Thoracic aorta (tissue), 2 donors: ENCODE data around the gene FZD2. TPM values are rescaled to one million over a fixed set of nuclear protein-coding genes. Genes with fewer than 3 reads are reported as not detected.
A peak's percentile ranks its signal among the peaks of the same experiment; 100 is the strongest.

Experiments used
- ATAC-seq: fragments of 150-250 bp; one replicate; pipeline ENCODE4 v1.8.0; 2017; ENCODE audit warnings: low read depth; ENCODE audit not compliant: insufficient number of reproducible peaks, low FRiP score
- DNase-seq: peaks from one replicate; pipeline ENCODE4 v3.0.0-alpha.2; 2020; ENCODE audit warnings: low spot score
- H3K27ac ChIP-seq, 2 donors: fragments of 200-600 bp; sonication (generic); 1 replicate in 1 of 2; 2 replicates in 1 of 2; pipeline ENCODE4 v1.5.1; 2016; ENCODE audit warnings: mild to moderate bottlenecking in 2 of 2, moderate library complexity in 2 of 2
- H3K27me3 ChIP-seq: fragments of 200-600 bp; sonication (generic); replicated peaks from 2 replicates; pipeline ENCODE4 v1.6.0; 2016; ENCODE audit warnings: mild to moderate bottlenecking; ENCODE audit not compliant: insufficient read depth
- H3K36me3 ChIP-seq: fragments of 200-600 bp; sonication (generic); one replicate; pipeline ENCODE4 v1.5.1; 2016
- H3K4me1 ChIP-seq, 2 donors: fragments of 200-600 bp; sonication (generic); 1 replicate in 1 of 2; 2 replicates in 1 of 2; pipeline versions ENCODE4 v1.5.1 to v1.6.0; 2016; ENCODE audit warnings: low read depth in 2 of 2, mild to moderate bottlenecking in 1 of 2; ENCODE audit not compliant: control insufficient read depth in 1 of 2
- H3K4me3 ChIP-seq: fragments of 200-600 bp; sonication (generic); 2 replicates; pipeline ENCODE4 v1.5.1; 2016; ENCODE audit warnings: mild to moderate bottlenecking
- H3K9me3 ChIP-seq: fragments of 200-600 bp; sonication (generic); 2 replicates; pipeline ENCODE4 v1.5.1; 2016
- total RNA-seq, 2 donors: library from RNA; depleted of rRNA; stranded (reverse); fragments of >200 nt; gene quantifications; one replicate each; pipeline versions ENCODE4 v1.1.0 to v1.2.3, GENCODE V29; 2016
- TF ChIP-seq, protein P1 (sequence below): fragments of 200-600 bp; sonication (generic); IDR thresholded peaks from one replicate; pipeline ENCODE4 v1.5.1; 2019; ENCODE audit warnings: antibody characterized with exemption

The FZD2 gene
- total RNA-seq, 2 donors from 2014 or later, result 12.6 to 24.2 TPM

DNA sequence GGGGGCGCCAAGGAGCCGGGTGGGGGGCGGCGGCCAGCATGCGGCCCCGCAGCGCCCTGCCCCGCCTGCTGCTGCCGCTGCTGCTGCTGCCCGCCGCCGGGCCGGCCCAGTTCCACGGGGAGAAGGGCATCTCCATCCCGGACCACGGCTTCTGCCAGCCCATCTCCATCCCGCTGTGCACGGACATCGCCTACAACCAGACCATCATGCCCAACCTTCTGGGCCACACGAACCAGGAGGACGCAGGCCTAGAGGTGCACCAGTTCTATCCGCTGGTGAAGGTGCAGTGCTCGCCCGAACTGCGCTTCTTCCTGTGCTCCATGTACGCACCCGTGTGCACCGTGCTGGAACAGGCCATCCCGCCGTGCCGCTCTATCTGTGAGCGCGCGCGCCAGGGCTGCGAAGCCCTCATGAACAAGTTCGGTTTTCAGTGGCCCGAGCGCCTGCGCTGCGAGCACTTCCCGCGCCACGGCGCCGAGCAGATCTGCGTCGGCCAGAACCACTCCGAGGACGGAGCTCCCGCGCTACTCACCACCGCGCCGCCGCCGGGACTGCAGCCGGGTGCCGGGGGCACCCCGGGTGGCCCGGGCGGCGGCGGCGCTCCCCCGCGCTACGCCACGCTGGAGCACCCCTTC lies 484 bp downstream of the FZD2 start:
- DNase-seq (no peak), ATAC-seq (no peak)
- H3K27ac ChIP-seq, result peak overlapping the region; percentile 83 to 89
- no peaks in the 10 kb centered on the region for H3K36me3 ChIP-seq
- TF ChIP-seq, protein P1, sequence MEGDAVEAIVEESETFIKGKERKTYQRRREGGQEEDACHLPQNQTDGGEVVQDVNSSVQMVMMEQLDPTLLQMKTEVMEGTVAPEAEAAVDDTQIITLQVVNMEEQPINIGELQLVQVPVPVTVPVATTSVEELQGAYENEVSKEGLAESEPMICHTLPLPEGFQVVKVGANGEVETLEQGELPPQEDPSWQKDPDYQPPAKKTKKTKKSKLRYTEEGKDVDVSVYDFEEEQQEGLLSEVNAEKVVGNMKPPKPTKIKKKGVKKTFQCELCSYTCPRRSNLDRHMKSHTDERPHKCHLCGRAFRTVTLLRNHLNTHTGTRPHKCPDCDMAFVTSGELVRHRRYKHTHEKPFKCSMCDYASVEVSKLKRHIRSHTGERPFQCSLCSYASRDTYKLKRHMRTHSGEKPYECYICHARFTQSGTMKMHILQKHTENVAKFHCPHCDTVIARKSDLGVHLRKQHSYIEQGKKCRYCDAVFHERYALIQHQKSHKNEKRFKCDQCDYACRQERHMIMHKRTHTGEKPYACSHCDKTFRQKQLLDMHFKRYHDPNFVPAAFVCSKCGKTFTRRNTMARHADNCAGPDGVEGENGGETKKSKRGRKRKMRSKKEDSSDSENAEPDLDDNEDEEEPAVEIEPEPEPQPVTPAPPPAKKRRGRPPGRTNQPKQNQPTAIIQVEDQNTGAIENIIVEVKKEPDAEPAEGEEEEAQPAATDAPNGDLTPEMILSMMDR, result no peak
- H3K27me3 ChIP-seq, result no peaks in the 10 kb centered on the region
- H3K9me3 ChIP-seq, result no peaks in the 10 kb centered on the region
- H3K4me3 ChIP-seq, result peak overlapping the region; percentile 83
- H3K4me1 ChIP-seq, result peaks cover 15 to 24% of the 10 kb centered on the region in 2 donors

DNA sequence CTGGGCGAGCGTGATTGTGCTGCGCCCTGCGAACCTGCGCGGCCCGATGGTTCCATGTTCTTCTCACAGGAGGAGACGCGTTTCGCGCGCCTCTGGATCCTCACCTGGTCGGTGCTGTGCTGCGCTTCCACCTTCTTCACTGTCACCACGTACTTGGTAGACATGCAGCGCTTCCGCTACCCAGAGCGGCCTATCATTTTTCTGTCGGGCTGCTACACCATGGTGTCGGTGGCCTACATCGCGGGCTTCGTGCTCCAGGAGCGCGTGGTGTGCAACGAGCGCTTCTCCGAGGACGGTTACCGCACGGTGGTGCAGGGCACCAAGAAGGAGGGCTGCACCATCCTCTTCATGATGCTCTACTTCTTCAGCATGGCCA lies 1.0 kb downstream of the FZD2 start:
- Histone ChIP-seq H3K9me3 (no peaks in the 10 kb centered on the region), H3K27me3 (no peaks in the 10 kb centered on the region), H3K36me3 (no peaks in the 10 kb centered on the region), H3K4me1 (peaks cover 15 to 24% of the 10 kb centered on the region in 2 donors), H3K27ac (peak overlapping the region; percentile 83 to 89), H3K4me3 (peak overlapping the region; percentile 83)
- TF ChIP-seq, protein P1, result no peak
- no peak for ATAC-seq
- DNase-seq, result no peak

DNA sequence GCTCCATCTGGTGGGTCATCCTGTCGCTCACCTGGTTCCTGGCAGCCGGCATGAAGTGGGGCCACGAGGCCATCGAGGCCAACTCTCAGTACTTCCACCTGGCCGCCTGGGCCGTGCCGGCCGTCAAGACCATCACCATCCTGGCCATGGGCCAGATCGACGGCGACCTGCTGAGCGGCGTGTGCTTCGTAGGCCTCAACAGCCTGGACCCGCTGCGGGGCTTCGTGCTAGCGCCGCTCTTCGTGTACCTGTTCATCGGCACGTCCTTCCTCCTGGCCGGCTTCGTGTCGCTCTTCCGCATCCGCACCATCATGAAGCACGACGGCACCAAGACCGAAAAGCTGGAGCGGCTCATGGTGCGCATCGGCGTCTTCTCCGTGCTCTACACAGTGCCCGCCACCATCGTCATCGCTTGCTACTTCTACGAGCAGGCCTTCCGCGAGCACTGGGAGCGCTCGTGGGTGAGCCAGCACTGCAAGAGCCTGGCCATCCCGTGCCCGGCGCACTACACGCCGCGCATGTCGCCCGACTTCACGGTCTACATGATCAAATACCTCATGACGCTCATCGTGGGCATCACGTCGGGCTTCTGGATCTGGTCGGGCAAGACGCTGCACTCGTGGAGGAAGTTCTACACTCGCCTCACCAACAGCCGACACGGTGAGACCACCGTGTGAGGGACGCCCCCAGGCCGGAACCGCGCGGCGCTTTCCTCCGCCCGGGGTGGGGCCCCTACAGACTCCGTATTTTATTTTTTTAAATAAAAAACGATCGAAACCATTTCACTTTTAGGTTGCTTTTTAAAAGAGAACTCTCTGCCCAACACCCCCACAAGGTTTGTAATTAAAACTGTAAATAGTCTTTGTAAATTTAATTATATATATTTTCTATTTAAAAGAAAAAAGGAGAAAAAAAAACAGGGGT lies 1.7 kb downstream of the FZD2 start:
- peak overlapping the region; percentile 83 for H3K4me3 ChIP-seq
- ATAC-seq, result no peak
- DNase-seq, result no peak

GRCh38 chr17:44559634-44560554 lies 2.6 kb downstream of the FZD2 start:
- Histone ChIP-seq H3K9me3 (no peaks in the 10 kb centered on the region), H3K36me3 (no peaks in the 10 kb centered on the region), H3K4me3 (peak overlapping the region; percentile 83), H3K27ac (peak overlapping the region; percentile 82 to 89), H3K27me3 (no peaks in the 10 kb centered on the region), H3K4me1 (peaks cover 15 to 24% of the 10 kb centered on the region in 2 donors)
- TF ChIP-seq, protein P1, result no peak
- DNase-seq (no peak), ATAC-seq (no peak)

More for the DNA sequence above, 1.7 kb downstream of the FZD2 start:
- Histone ChIP-seq H3K27me3 (no peaks in the 10 kb centered on the region), H3K9me3 (no peaks in the 10 kb centered on the region), H3K27ac (peak overlapping the region; percentile 82 to 89), H3K36me3 (no peaks in the 10 kb centered on the region), H3K4me1 (peaks cover 15 to 24% of the 10 kb centered on the region in 2 donors)
- TF ChIP-seq, protein P1, result no peak
